ENCODE measurements around the gene CCL13. TPM values are rescaled to one million over a fixed set of nuclear protein-coding genes. Genes with fewer than 3 reads are reported as not detected.
A peak's percentile ranks its signal among the peaks of the same experiment; 100 is the strongest.

Gene CCL13
- total and polyA plus RNA-seq, 12 donors, result 0.17 to 17.6 (median 2.0) TPM

- Histone ChIP-seq H3K27ac (no peak overlapping the region), H3K36me3 (replicated peaks in 1 of 2) (no peaks in the 10 kb centered on the region), H3K9me3 (replicated peaks in 1 of 3) (no peaks in the 10 kb centered on the region), H3K4me1 (replicated peaks in 1 of 2) (peaks cover 0 to 5% of the 10 kb centered on the region in 2 donors), H3K4me3 (no peak overlapping the region), H3K27me3 (no peaks in the 10 kb centered on the region)
- WGBS, 4 donors, result 31 to 45% (median 44%) methylated on average over 6 of the region's 6 CpGs
- no peak for TF ChIP-seq POLR2A (IDR thresholded peaks at IDR 0.05)
- no peak for TF ChIP-seq CTCF (IDR thresholded peaks at IDR 0.05)
- DNase-seq, result peak in 2 of 7 donors; percentile 25 to 35
- intact Hi-C loops (cut with DNase I), result no loop called here
Observed at GRCh38 chr17:34378664-34379101, 22.4 kb downstream of the CCL13 start.

GRCh38 chr17:34379868-34380267 lies 23.6 kb downstream of the CCL13 start:
- H3K27ac ChIP-seq, result no peak overlapping the region
- H3K4me1 ChIP-seq (replicated peaks in 1 of 2), result peaks cover 0 to 5% of the 10 kb centered on the region in 2 donors
- H3K9me3 ChIP-seq (replicated peaks in 1 of 3), result no peaks in the 10 kb centered on the region
- 73 to 84% (median 77%) methylated on average over 5 of the region's 5 CpGs for WGBS, 4 donors
- H3K36me3 ChIP-seq (replicated peaks in 1 of 2), result no peaks in the 10 kb centered on the region
- TF ChIP-seq CTCF (IDR thresholded peaks at IDR 0.05), result no peak
- no peak for TF ChIP-seq POLR2A (IDR thresholded peaks at IDR 0.05)
- no peaks in the 10 kb centered on the region for H3K27me3 ChIP-seq
- intact Hi-C loops (cut with DNase I), result no loop called here
- no peak overlapping the region for H3K4me3 ChIP-seq
- no peak for DNase-seq

GRCh38 chr17:34382621-34383124 lies 26.4 kb downstream of the CCL13 start:
- Histone ChIP-seq H3K9me3 (replicated peaks in 1 of 3) (no peaks in the 10 kb centered on the region), H3K36me3 (replicated peaks in 1 of 2) (no peaks in the 10 kb centered on the region), H3K4me1 (replicated peaks in 1 of 2) (peaks cover 0 to 5% of the 10 kb centered on the region in 2 donors), H3K4me3 (no peak overlapping the region), H3K27me3 (peaks cover 2% of the 10 kb centered on the region), H3K27ac (no peak overlapping the region)
- TF ChIP-seq POLR2A (IDR thresholded peaks at IDR 0.05) (no peak), CTCF (IDR thresholded peaks at IDR 0.05) (no peak)
- intact Hi-C loops (cut with DNase I), result no loop called here
- no peak for DNase-seq
- WGBS, 4 donors, result 35 to 54% (median 41%) methylated on average over 7 of the region's 7 CpGs

DNA sequence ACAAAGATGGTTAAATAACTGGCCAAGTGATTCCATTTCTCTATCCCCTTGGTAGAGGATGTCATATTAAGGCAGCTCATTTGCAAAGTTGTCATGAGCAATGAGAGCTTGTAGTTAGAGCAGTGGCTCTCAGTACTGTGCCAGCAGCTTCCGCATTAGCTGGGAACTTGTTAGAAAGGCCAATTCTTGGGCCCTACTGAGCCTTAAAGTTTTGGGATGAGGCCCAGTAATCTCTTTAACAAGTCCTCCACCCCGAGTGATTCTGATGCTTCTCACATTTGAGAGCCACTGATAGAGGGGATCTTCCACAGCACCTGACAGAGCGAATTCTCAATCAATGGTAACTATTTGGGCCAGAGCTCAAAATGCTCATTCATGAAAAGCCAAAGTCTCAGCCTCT lies 26.9 kb downstream of the CCL13 start:
- TF ChIP-seq POLR2A (IDR thresholded peaks at IDR 0.05) (no peak), CTCF (IDR thresholded peaks at IDR 0.05) (no peak)
- WGBS, 4 donors, result 82 to 90% (median 86%) methylated on average over 3 of the region's 3 CpGs

More for the DNA sequence above, 26.9 kb downstream of the CCL13 start:
- H3K4me3 ChIP-seq, result no peak overlapping the region
- intact Hi-C loops (cut with DNase I), result no loop called here
- H3K27me3 ChIP-seq, result peaks cover 2% of the 10 kb centered on the region
- H3K36me3 ChIP-seq (replicated peaks in 1 of 2), result no peaks in the 10 kb centered on the region
- no peaks in the 10 kb centered on the region for H3K9me3 ChIP-seq (replicated peaks in 1 of 3)
- DNase-seq, result no peak
- H3K27ac ChIP-seq, result no peak overlapping the region
- peaks cover 0 to 3% of the 10 kb centered on the region in 2 donors for H3K4me1 ChIP-seq (replicated peaks in 1 of 2)

Data from adrenal gland (tissue), 12 donors.